ENCODE measurements around the gene SYNJ2.

The SYNJ2 gene

DNA sequence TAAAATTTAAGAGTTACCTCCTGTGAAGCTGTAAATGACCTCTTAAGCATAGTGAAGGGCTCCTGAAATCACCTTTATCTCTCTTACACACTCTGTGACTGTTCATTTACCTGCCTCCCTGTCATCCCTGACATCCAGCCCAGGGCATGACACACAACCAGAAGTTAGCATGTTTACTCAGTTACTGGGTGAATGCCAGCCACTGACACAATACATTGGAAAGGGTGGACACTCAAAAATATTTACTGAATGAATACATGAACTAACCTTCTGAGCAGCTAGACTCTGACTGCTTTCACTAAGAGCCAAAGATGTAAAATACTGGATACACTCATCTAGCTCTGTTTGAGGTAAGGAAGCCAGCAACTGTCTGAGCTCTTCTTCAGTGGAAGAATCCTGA is 161.1 kb downstream of the SYNJ2 start:
- peak; percentile 76 for DNase-seq (ENCODE audit: low read depth)

DNA sequence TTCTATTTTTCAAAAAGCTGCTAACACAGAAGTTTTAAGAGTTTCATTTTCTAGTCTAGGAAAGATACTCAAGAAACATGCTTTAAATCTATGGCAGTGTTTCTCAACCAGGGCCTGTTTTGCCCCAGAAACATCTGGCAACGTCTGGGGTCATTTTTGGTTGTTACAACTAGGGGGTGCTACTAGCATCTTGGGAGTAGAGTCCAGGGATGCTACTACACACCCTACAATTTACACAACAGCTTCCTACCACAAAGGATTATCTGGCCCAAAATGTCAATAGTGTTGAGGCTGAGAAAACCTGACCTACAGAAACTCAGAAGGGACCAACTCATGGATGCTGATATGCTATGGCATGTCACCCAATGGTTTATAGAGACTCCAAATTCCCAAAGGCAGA is 162.0 kb downstream of the SYNJ2 start:
- no peak for DNase-seq (ENCODE audit: low read depth)
